SHP77 treated with DMSO at 0.1 percent for 48 hours (cell line): Measurements from ENCODE around the gene PRPF6.

Experiments used
- DNase-seq: peaks from one replicate; lab custom pipeline; 2025; lab: John Stamatoyannopoulos, UW

Gene PRPF6

GRCh38 chr20:64077541-64077875 lies 96.6 kb downstream of the PRPF6 start:
- DNase-seq: no peak

- DNase-seq: no peak
Observed at GRCh38 chr20:64077876-64078551, 97.1 kb downstream of the PRPF6 start.

- no peak for DNase-seq
Observed at GRCh38 chr20:64078934-64079272, 98.0 kb downstream of the PRPF6 start.

- DNase-seq: peak; percentile 60
Observed at GRCh38 chr20:64079273-64080012, 98.5 kb downstream of the PRPF6 start, which contains the start of gene RGS19. RGS19 (minus strand) TSS chr20:64079518; CDS start chr20:64076886, 2,632 bp downstream.

GRCh38 chr20:64080013-64080812 lies 99.3 kb downstream of the PRPF6 start, which contains the start of gene OPRL1:
OPRL1 (plus strand) TSS chr20:64080082; CDS start chr20:64092721, 12,639 bp downstream.
- no peak for DNase-seq

GRCh38 chr20:64080813-64081623 lies 100.1 kb downstream of the PRPF6 start:
- no peak for DNase-seq

GRCh38 chr20:64081624-64081964 lies 100.7 kb downstream of the PRPF6 start:
- DNase-seq: no peak

- DNase-seq: no peak
Observed at GRCh38 chr20:64082126-64082731, 101.3 kb downstream of the PRPF6 start.
